ENCODE measurements around the gene SEPTIN6. TPM values are rescaled to one million over a fixed set of nuclear protein-coding genes. Genes with fewer than 3 reads are reported as not detected.

Gene SEPTIN6
- polyA plus RNA-seq, 1 of the 3 experiments (the other 2 are of a cell fraction) = 33.1 TPM

- TF ChIP-seq, protein P1, sequence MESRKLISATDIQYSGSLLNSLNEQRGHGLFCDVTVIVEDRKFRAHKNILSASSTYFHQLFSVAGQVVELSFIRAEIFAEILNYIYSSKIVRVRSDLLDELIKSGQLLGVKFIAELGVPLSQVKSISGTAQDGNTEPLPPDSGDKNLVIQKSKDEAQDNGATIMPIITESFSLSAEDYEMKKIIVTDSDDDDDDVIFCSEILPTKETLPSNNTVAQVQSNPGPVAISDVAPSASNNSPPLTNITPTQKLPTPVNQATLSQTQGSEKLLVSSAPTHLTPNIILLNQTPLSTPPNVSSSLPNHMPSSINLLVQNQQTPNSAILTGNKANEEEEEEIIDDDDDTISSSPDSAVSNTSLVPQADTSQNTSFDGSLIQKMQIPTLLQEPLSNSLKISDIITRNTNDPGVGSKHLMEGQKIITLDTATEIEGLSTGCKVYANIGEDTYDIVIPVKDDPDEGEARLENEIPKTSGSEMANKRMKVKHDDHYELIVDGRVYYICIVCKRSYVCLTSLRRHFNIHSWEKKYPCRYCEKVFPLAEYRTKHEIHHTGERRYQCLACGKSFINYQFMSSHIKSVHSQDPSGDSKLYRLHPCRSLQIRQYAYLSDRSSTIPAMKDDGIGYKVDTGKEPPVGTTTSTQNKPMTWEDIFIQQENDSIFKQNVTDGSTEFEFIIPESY (IDR thresholded peaks at IDR 0.05; ENCODE audit: borderline replicate concordance, low read depth) = no peak
Measured at GRCh38 chrX:119648421-119648775, 44.6 kb downstream of the SEPTIN6 start (continued).

DNA sequence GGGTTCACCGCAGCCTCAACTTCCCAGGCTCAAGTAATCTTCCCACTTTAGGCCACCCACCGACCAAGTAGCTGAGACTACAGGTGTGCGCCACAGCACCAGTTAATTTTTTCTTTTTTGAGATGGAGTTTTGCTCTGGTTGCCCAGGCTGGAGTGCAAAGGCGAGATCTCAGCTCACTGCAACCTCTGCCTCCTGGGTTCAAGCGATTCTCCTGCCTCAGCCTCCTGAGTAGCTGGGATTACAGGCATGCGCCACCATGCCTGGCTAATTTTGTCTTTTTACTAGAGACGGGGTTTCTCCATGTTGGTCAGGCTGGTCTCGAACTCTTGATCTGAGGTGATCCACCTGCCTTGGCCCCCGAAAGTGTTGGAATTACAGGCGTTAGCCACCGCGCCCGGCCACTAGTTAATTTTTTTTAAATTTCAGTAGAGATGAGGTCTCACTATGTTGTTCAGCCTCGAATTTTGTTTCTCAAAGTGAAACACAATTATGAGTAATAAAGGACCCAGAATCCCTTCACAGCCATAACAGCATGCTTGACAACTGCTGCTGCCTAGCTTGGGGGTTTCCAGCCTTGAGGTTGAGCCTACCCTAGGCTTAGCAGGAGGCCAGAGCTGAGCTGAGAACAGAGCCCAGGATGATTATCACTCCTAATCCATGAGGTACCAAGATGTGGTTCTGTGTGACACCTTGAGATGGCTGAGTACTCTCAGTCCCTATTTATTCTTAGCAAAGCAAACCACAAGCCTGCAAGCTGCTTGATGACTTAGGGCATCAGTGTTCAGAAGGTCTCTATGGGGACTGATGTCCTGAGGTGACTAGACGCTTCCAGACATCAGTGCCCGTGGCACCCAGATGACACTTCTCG, 45.2 kb downstream of the SEPTIN6 start:
- Histone ChIP-seq H3F3A (replicated peaks; ENCODE audit: insufficient read depth) (no peaks in the 10 kb centered on the region), H3K79me2 (ENCODE audit: insufficient read depth) (no peaks in the 10 kb centered on the region), H3K4me2 (no peak overlapping the region), H3K36me3 (replicated peaks in 1 of 2; ENCODE audit: control insufficient read depth in 1 of 2, insufficient read depth in 2 of 2, low read length in 1 of 2) (no peaks in the 10 kb centered on the region), H4K20me1 (ENCODE audit: insufficient read depth) (no peaks in the 10 kb centered on the region), H3K9me3 (no peaks in the 10 kb centered on the region), H3K9ac (no peak overlapping the region), H3K9me2 (no peaks in the 10 kb centered on the region), H2AFZ (ENCODE audit: low read depth) (no peak overlapping the region), H3K27ac (ENCODE audit: low read depth in 2 of 2, low read length in 1 of 2) (no peak overlapping the region), H3K27me3 (ENCODE audit: insufficient read depth) (peaks cover 16% of the 10 kb centered on the region; the same call in 1 of the 2 replicates), H3K4me1 (ENCODE audit: control insufficient read depth in 1 of 2, insufficient read depth in 2 of 2, low read depth in 1 of 2, low read length in 1 of 2) (no peaks in the 10 kb centered on the region), H3K4me3 (ENCODE audit: low read depth in 2 of 2, low read length in 1 of 2) (no peak overlapping the region)
- 55% methylated on average over 16 of the region's 17 CpGs for WGBS (ENCODE audit: low lambda C conversion rate)
- POLR2A ChIA-PET = no interaction called here
- CTCF ChIA-PET = no interaction called here
- no peak for TF ChIP-seq RCOR1 (IDR thresholded peaks at IDR 0.05; ENCODE audit: low read length)
- no peak for TF ChIP-seq MAX (IDR thresholded peaks at IDR 0.05; ENCODE audit: low read depth)
- TF ChIP-seq, protein P2, sequence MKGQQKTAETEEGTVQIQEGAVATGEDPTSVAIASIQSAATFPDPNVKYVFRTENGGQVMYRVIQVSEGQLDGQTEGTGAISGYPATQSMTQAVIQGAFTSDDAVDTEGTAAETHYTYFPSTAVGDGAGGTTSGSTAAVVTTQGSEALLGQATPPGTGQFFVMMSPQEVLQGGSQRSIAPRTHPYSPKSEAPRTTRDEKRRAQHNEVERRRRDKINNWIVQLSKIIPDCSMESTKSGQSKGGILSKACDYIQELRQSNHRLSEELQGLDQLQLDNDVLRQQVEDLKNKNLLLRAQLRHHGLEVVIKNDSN (IDR thresholded peaks at IDR 0.05; ENCODE audit: borderline replicate concordance, low read depth) = no peak
- TF ChIP-seq, protein P3, sequence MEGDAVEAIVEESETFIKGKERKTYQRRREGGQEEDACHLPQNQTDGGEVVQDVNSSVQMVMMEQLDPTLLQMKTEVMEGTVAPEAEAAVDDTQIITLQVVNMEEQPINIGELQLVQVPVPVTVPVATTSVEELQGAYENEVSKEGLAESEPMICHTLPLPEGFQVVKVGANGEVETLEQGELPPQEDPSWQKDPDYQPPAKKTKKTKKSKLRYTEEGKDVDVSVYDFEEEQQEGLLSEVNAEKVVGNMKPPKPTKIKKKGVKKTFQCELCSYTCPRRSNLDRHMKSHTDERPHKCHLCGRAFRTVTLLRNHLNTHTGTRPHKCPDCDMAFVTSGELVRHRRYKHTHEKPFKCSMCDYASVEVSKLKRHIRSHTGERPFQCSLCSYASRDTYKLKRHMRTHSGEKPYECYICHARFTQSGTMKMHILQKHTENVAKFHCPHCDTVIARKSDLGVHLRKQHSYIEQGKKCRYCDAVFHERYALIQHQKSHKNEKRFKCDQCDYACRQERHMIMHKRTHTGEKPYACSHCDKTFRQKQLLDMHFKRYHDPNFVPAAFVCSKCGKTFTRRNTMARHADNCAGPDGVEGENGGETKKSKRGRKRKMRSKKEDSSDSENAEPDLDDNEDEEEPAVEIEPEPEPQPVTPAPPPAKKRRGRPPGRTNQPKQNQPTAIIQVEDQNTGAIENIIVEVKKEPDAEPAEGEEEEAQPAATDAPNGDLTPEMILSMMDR (IDR thresholded peaks at IDR 0.05) = no peak
- no peak for TF ChIP-seq POLR2AphosphoS5 (IDR thresholded peaks at IDR 0.05; ENCODE audit: low read depth, low read length)
- no peak for TF ChIP-seq EP300 (IDR thresholded peaks at IDR 0.05; ENCODE audit: borderline replicate concordance in 1 of 2, low read depth in 1 of 2, low read length in 1 of 2)
- TF ChIP-seq FOSL2 (IDR thresholded peaks at IDR 0.05; ENCODE audit: borderline replicate concordance, low read depth) = no peak
- no peak for TF ChIP-seq NFIC (IDR thresholded peaks at IDR 0.05; ENCODE audit: borderline replicate concordance)
- no peak for TF ChIP-seq SMC3 (IDR thresholded peaks at IDR 0.05; ENCODE audit: low read depth, low read length)
- TF ChIP-seq, protein P4, sequence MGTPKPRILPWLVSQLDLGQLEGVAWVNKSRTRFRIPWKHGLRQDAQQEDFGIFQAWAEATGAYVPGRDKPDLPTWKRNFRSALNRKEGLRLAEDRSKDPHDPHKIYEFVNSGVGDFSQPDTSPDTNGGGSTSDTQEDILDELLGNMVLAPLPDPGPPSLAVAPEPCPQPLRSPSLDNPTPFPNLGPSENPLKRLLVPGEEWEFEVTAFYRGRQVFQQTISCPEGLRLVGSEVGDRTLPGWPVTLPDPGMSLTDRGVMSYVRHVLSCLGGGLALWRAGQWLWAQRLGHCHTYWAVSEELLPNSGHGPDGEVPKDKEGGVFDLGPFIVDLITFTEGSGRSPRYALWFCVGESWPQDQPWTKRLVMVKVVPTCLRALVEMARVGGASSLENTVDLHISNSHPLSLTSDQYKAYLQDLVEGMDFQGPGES (IDR thresholded peaks at IDR 0.05; ENCODE audit: low read depth, low read length) = no peak
- TF ChIP-seq RFX5 (IDR thresholded peaks at IDR 0.05; ENCODE audit: low read length) = no peak
- no peak for DNase-seq

Measured in SK-N-SH (cell line).